HG02970 (cell line): ENCODE measurements around the gene TMEM151B.

Experiments
- ATAC-seq: cut with Tn5 transposase; IDR thresholded peaks from one replicate; pipeline ENCODE4 v1.9.1; 2021; ENCODE audit warnings: mild to moderate bottlenecking, moderate library complexity, moderate number of reproducible peaks; ENCODE audit not compliant: unreplicated experiment, low FRiP score

TMEM151B gene

DNA sequence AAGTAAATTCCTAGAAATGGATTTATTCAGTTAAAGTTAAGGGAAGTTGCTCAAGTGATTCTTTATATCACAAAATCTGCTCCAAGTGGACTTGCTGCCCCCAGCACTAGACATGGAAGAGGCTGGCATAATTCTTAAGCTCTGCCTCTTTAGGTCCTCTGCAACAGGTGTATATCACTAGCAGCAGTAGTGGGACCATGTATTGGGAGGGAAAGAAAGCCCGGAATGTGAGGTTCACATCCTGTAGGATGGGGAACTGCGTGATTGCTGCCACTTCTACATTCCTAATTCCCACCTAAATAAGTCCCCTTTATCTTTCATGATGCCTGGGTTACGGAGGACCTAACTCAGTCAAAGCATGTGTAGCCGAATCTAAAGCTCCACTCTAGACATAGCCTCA lies 85.4 kb downstream of the TMEM151B start:
- no peak for ATAC-seq

- no peak for ATAC-seq
Observed at GRCh38 chr6:44356487-44356886, 86.2 kb downstream of the TMEM151B start.
